AG09319 (cell line): ENCODE results near the gene PIP5K1C.
"Not testable (repeated sequence)": the region's sequence is repeated elsewhere in the genome, so short reads cannot be mapped to it uniquely, and the experiment has no call there.

Source experiments
- DNase-seq: peaks from one replicate; pipeline ENCODE4 v3.0.0-alpha.2; 2010; ENCODE audit warnings: low read depth; ENCODE audit errors: extremely low read depth
- TF ChIP-seq, protein P1 (sequence below): IDR thresholded peaks from 2 replicates; pipeline ENCODE4 v1.5.1; 2011; ENCODE audit warnings: low read depth, mild to moderate bottlenecking, inconsistent platforms, low read length, moderate library complexity

PIP5K1C gene

DNA sequence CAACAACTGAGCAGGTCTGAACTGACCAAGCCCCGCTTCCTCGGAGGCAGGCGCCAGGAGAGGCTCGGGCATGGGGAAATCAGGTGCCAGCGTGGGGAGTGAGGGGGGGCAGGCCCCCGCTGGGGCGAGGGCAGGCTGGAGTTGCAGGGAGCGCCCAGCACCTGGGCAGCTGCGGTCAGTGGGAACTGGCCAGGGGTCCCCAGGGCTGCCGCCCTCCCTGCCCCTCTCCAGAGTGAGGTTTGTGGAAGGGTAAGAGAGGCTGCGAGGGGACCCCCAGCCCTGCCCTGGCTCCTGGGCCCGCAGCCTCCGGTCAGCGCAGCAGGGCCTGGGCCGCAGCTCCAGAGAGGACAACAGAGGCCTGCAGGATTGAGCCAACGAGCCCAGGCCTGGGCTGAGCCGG lies 32.5 kb downstream of the PIP5K1C start:
- DNase-seq = no peak
- TF ChIP-seq, protein P1, sequence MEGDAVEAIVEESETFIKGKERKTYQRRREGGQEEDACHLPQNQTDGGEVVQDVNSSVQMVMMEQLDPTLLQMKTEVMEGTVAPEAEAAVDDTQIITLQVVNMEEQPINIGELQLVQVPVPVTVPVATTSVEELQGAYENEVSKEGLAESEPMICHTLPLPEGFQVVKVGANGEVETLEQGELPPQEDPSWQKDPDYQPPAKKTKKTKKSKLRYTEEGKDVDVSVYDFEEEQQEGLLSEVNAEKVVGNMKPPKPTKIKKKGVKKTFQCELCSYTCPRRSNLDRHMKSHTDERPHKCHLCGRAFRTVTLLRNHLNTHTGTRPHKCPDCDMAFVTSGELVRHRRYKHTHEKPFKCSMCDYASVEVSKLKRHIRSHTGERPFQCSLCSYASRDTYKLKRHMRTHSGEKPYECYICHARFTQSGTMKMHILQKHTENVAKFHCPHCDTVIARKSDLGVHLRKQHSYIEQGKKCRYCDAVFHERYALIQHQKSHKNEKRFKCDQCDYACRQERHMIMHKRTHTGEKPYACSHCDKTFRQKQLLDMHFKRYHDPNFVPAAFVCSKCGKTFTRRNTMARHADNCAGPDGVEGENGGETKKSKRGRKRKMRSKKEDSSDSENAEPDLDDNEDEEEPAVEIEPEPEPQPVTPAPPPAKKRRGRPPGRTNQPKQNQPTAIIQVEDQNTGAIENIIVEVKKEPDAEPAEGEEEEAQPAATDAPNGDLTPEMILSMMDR = no peak

DNA sequence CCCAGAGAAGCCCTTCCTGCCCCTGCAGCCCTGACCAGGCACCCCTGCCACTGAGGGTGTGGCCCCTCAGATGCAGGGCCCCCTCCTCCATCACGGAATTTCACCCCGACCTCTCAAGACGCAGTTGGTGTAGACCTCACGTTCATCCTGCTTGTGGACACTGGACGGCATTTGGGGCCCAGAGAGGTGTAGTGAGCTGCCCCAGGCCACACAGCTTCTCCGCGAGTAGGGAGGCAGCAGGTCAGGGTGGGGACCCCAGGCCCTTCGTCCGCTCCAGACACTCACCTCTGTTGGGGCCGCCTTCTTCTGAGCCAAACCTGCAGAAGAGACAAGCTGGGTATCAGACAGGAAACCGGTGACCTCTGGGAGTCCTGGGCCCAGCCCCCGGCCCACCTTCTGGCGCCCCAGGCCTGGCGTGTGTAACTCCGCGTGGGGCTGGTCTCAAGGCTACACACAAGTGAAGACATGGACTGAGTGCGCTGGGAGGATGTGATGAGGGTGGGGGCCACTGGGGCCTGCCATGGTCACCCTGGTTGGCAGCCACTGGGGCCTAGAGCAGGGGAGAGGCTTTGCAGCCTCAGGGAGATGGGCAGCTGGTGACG lies 33.1 kb downstream of the PIP5K1C start:
- TF ChIP-seq, protein P1 = no peak
- DNase-seq = no peak

DNA sequence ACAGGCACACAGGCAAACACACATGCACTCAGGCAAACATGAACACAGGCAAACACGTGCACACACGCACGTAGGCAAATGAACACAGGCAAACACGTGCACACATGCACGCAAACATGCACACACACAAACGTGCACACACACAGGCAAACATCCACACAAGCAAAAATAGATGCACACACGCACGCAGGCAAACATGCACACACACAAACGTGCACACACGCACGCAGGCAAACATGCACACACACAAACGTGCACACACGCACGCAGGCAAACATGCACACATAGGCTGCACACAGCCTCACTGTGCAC lies 33.8 kb downstream of the PIP5K1C start:
- not testable (repeated sequence) for DNase-seq

DNA sequence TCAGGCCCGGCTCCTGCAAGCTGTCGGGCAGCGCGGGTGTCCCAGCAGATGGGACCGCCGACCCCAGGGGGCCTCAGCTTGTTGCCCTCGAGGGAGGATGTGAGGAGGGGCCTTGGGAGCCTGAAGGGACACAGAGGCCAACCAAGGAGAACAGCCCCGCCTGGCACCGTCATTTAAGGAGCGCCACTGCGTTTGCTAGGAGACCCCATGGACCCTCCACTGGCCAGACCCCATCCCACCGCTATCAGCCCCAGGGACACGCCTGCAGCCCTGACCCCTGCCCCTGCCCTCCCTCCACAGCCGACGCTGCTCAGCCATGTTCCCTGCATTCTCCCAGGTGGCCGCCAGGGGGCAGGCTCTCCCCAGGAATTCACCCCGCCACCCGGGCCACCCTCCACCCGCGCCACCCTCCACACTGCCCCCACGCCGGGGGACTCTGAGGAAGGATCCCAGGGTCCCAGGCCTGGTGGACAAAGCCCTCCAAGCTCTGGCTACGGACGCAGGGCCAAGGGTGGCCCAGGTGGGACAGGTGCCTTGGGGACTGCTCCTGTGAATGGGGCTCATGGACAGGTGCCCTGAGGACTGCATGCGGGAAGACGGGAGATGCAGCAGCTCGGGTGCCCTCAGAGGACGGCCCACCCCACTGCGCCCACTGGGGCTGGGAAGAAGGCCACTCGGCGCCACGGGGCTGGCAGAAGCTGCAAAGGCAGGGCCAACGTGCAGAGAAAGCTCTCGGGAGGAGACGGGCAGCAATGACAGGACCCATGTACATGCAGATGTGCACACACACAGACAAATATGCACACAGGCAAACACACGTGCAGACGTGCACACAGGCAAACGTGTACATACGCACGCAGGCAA lies 34.4 kb downstream of the PIP5K1C start:
- TF ChIP-seq, protein P1 = peak; percentile 84
- no peak for DNase-seq

DNA sequence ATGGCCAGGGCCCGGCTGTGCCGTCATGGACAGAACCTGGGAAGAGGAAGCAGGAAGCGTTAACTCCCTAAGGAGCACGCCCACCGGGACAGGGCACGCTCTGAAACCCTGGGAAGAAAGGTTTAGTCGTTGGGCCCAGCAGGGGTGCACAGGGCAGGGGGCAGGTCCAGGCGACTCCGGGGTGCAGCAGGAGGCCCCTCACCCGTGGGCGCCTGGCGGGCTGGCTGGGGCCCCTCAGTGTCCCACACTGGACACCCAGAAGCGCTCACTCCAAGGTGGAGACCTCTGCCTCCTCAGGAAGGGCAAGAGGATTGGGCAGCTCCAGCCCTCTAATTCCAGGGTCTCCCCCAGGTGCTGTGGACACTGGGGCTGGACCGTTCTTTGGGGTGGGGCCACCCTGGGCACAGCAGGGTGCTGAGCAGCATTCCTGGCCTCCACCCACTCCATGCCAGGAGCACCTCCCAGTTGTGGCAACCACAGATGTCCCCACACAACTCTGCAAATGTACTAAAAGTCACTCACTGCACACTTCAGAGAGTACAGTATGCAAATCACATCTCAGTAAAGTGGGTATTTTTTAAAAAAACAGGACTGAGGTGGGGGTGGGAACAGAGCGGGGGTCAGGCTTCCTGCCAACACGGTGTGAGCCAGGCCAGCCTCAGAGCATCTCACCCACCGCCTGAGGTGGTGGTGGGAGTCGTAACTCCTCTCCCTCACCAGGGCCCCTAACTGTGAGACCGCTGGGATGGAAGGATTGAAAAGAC lies 35.2 kb downstream of the PIP5K1C start:
- no peak for DNase-seq
- TF ChIP-seq, protein P1 = no peak

DNA sequence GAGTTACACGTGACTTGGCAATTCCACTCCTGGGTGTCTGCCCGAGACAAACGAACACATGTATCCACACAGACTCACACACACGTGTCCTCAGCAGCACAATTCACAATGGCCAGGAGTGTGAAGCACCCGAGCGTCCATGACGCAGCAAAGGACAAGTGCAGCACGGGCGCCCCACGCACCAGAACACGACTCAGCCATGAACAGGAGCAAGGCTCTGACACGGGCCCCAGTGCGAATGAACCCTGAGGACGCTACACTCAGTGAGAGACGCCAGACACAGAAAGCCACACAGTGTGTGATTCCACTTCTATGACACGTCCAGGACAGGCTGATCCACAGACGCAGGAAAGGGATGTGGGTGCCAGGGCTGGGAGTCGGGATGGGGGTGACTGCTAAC lies 36.4 kb downstream of the PIP5K1C start:
- TF ChIP-seq, protein P1 = no peak
- no peak for DNase-seq

DNA sequence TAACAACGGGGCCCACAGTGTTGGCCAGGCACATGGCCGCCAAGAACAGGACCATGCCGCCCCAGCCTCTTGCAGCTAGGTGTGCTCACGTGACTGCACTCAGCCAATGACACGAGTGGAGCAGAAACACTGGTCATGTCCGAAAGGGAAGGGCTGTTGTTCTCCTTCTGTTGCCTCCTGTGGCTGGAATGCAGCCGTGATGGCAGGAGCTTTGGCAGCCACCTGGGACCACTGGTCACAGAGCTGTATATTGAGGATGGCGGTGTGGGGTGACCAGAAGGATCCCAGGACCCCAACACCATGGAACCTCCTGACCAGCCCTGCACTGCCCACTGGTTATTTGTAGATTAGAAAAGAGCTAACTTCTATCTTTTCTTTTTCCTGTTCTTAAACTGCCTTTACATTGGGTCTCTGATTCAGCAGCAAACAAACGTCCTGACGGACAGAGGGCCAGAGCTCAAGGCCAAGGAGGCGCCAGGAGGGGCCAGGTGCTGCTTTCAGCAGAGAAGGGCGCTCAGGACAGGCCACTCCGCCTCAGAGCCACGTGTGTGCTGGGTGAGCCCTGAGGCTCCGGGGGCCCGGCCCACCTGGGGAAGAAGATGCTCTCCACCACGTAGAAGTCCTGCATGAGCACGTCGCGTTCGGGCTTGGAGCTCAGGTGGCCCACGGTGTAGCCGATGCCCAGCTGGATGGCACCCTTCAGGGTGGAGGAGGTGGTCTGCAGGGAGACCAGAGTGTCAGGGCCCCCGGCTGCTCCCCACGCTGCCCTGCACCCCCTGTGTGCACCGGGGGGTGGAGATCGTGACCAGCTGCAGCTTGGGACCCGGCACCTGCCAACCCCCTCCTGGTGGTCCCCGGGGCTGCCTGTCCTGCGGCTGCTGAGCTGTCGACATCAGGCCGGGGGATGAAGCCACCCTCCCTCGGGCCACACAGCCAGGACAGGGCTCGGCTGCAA lies 38.7 kb downstream of the PIP5K1C start:
- DNase-seq = no peak
- TF ChIP-seq, protein P1 = no peak
